Measurements from ENCODE around the gene SCN5A.

- no peak for TF ChIP-seq TAF1 (IDR thresholded peaks at IDR 0.05; ENCODE audit: low read depth)
- TF ChIP-seq EGR1 (IDR thresholded peaks at IDR 0.05), result no peak
- no peak for TF ChIP-seq CEBPB (IDR thresholded peaks at IDR 0.05)
- TF ChIP-seq YY1 (IDR thresholded peaks at IDR 0.05; ENCODE audit: low read depth), result no peak
- TF ChIP-seq RAD21 (IDR thresholded peaks at IDR 0.05; ENCODE audit: low read depth), result no peak
- no peak for TF ChIP-seq MAX (IDR thresholded peaks at IDR 0.05)
- TF ChIP-seq REST (IDR thresholded peaks at IDR 0.05; ENCODE audit: low read depth), result no peak
- TF ChIP-seq EP300 (IDR thresholded peaks at IDR 0.05; ENCODE audit: borderline replicate concordance), result no peak
These were observed 40.7 kb upstream of the SCN5A start for GRCh38 chr3:38690185-38690584.

Measured in Ishikawa (cell line).